GM12801 (cell line): ENCODE results near the gene KLHL29.

Source experiments
- TF ChIP-seq, protein P1 (sequence below): IDR thresholded peaks from one replicate; pipeline ENCODE4 v1.5.1; 2011; ENCODE audit warnings: control low read depth; ENCODE audit not compliant: insufficient read length; ENCODE audit errors: extremely low read depth

KLHL29 gene

GRCh38 chr2:23709311-23709710, 324.3 kb downstream of the KLHL29 start:
- TF ChIP-seq, protein P1, sequence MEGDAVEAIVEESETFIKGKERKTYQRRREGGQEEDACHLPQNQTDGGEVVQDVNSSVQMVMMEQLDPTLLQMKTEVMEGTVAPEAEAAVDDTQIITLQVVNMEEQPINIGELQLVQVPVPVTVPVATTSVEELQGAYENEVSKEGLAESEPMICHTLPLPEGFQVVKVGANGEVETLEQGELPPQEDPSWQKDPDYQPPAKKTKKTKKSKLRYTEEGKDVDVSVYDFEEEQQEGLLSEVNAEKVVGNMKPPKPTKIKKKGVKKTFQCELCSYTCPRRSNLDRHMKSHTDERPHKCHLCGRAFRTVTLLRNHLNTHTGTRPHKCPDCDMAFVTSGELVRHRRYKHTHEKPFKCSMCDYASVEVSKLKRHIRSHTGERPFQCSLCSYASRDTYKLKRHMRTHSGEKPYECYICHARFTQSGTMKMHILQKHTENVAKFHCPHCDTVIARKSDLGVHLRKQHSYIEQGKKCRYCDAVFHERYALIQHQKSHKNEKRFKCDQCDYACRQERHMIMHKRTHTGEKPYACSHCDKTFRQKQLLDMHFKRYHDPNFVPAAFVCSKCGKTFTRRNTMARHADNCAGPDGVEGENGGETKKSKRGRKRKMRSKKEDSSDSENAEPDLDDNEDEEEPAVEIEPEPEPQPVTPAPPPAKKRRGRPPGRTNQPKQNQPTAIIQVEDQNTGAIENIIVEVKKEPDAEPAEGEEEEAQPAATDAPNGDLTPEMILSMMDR: no peak

DNA sequence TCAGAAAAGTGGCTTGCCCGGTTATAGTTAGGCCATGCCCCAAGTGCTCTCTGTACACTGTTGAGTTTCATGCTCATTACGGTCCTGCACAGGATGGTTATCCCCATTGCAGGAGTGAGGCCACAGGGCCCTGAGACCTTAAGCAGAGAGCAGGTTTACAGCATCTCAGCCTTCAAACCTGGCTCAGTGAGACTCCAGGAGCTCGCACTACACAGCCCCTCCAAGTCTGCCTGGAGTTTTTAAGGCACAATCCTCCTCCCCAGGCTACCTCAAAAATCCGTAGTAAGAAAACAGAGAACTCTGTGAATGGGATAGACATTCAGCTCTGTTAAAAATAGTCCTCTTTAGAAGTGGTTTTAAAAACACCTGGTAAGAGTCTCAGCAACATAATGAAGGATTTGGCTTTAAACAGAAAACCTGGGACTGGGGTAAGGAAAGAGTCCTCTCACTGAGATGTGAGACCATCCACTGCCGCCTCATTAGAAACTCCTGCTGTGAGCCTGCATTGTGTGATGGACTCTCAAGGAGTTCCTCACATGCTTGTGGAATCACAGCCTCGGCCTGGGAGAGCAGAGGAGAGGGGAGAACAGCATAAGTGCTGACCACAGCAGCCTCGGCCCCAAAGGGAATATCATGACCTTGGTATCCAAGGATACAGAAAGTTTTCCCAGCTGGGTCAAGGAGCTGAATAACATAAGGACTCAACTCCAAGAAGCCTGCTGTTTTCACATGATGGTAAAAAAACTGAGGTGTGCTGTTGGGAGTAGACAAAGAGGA, 327.2 kb downstream of the KLHL29 start:
- TF ChIP-seq, protein P1: no peak

DNA sequence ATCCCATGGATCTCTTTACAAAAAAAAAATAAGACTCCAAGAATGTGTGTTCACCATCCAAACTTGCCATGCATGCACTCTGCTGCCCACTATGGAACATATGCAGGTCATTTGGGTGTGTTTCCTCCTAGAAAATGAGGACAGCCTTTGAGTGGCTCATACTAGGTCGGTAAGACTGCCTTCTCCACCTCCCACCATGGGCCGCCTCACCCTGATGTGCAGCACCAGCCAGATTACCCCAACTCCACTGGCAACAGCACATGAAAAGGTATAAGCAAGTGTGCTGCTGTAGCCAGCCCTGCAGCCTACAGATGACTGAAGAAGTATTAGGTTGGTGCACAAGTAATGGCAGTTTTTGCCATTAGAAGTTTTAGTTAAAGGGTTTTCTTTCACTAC, 327.8 kb downstream of the KLHL29 start:
- TF ChIP-seq, protein P1: no peak

DNA sequence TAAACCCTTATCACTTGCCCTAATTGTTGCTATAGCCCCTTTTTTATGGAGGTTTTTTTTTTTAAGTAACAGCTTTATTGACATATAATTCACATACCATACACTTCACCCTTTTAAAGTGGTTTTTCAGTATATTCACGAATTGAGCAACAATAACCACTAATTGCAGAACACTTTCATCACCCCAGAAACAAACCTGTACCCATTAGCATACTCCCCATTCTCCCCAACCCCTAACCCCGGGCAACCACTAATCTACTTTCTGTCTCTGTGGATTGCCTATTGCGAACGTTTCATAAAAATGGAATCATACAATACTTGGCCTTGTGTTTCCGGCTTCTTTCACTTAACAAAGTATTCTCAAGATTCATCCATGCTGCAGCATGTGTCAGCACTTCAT, 328.4 kb downstream of the KLHL29 start:
- TF ChIP-seq, protein P1: no peak

- TF ChIP-seq, protein P1: no peak
Observed at GRCh38 chr2:23718931-23719700, 334.1 kb downstream of the KLHL29 start.

- TF ChIP-seq, protein P1: no peak
Observed at GRCh38 chr2:23719716-23720115, 334.7 kb downstream of the KLHL29 start.

DNA sequence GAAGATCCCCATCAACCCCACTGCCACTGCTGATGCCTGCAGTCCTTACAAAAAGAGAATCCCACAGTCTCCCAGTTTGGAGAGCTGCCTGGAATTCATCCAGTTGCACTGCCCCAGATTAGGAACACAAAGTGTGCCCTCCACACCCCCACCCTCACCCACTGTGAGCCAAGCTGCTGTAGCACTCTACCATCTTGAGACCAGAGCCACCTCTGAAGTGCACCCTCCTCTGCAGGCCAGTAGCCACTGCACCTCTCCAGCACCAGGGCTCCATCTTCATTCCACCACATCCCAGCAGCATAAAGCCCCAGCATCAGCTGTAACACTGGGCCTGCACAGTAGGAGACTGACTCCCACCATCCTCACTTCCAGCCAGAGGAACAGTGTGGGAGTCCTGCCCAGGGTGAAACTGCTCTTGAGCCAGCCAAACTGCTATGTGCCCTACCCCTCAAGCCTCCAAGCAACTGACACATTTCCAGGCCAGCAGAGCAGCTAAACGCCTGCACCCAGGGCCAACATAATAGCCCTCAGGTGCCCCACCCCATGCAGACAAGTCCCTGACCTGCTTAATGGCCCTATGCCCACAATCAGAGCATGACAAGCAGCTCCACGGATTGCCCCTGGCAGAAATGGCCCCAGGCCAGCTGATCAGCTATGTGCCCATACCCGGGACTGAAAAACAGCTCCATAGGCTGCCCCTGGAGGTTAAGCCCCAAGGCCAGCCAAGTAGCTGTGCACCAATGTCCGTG, 335.9 kb downstream of the KLHL29 start:
- TF ChIP-seq, protein P1: no peak
